H1 (cell line): Measurements from ENCODE around the gene VMO1.

ENCODE experiments used
- EGR1 ChIP-seq: IDR thresholded peaks from 2 replicates; pipeline ENCODE4 v1.6.1; 2011; ENCODE audit warnings: low read depth, low read length, borderline replicate concordance
- TEAD4 ChIP-seq: IDR thresholded peaks from 2 replicates; pipeline ENCODE4 v1.6.1; 2012; ENCODE audit warnings: low read depth, low read length, inconsistent platforms, mixed read lengths
- TF ChIP-seq, protein P1 (sequence below), 3 experiments: IDR thresholded peaks; 1 replicate in 2 of 3; 2 replicates in 1 of 3; pipeline versions ENCODE4 v1.5.1 to v1.6.1; 2011; ENCODE audit warnings: low read length in 3 of 3, mild to moderate bottlenecking in 3 of 3, inconsistent platforms in 2 of 3, low read depth in 1 of 3, moderate library complexity in 1 of 3; ENCODE audit not compliant: insufficient read depth in 1 of 3; ENCODE audit errors: control extremely low read depth in 1 of 3

DNA sequence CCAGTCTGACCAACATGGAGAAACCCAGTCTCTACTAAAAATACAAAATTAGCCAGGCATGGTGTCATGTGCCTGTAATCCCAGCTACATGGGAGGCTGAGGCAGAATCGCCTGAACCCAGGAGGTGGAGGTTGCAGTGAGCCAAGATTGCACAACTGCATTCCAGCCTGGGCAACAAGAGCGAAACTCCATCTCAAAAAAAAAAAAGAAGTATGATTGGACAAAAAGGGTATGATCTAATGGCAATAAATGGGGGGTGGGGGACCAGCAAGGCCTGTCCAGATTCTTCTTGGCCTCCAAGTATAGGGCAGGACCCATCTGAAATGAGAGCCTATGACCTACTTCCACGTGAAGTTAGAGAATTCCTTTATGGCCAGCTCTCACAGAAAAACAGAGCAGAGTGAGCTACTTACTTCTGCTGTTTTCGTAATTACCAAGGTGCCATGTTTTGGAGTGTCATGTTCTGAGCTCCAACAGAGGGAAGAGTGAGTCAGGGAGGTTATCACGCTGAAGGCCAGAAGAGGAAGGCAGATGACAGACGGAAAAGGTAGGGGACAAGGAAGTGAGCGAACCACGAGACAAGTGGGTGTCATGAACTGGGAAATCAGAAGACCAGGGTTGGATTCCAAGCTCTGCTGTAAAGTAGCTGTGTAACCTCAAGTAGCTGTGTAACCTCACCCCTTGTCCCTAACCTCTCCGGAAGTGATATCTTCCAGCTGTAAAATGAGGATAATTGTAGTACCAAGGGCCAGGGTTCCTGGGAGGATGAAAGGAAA is 50.1 kb downstream of the VMO1 start:
- TF ChIP-seq, protein P1, sequence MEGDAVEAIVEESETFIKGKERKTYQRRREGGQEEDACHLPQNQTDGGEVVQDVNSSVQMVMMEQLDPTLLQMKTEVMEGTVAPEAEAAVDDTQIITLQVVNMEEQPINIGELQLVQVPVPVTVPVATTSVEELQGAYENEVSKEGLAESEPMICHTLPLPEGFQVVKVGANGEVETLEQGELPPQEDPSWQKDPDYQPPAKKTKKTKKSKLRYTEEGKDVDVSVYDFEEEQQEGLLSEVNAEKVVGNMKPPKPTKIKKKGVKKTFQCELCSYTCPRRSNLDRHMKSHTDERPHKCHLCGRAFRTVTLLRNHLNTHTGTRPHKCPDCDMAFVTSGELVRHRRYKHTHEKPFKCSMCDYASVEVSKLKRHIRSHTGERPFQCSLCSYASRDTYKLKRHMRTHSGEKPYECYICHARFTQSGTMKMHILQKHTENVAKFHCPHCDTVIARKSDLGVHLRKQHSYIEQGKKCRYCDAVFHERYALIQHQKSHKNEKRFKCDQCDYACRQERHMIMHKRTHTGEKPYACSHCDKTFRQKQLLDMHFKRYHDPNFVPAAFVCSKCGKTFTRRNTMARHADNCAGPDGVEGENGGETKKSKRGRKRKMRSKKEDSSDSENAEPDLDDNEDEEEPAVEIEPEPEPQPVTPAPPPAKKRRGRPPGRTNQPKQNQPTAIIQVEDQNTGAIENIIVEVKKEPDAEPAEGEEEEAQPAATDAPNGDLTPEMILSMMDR (IDR thresholded peaks at IDR 0.05; ENCODE audit: control extremely low read depth in 1 of 3, insufficient read depth in 1 of 3, low read depth in 1 of 3, low read length in 3 of 3): no peak
- TF ChIP-seq TEAD4 (no peak), EGR1 (no peak)
